ENCODE data around the gene TM2D3. TPM values are rescaled to one million over a fixed set of nuclear protein-coding genes. Genes with fewer than 3 reads are reported as not detected.

The TM2D3 gene
- total and polyA plus RNA-seq, 10 of the 15 experiments (the other 5 are each of a cell fraction or from before 2014, with no cell fraction given), result 28.3 to 84.5 (median 45.0) TPM

DNA sequence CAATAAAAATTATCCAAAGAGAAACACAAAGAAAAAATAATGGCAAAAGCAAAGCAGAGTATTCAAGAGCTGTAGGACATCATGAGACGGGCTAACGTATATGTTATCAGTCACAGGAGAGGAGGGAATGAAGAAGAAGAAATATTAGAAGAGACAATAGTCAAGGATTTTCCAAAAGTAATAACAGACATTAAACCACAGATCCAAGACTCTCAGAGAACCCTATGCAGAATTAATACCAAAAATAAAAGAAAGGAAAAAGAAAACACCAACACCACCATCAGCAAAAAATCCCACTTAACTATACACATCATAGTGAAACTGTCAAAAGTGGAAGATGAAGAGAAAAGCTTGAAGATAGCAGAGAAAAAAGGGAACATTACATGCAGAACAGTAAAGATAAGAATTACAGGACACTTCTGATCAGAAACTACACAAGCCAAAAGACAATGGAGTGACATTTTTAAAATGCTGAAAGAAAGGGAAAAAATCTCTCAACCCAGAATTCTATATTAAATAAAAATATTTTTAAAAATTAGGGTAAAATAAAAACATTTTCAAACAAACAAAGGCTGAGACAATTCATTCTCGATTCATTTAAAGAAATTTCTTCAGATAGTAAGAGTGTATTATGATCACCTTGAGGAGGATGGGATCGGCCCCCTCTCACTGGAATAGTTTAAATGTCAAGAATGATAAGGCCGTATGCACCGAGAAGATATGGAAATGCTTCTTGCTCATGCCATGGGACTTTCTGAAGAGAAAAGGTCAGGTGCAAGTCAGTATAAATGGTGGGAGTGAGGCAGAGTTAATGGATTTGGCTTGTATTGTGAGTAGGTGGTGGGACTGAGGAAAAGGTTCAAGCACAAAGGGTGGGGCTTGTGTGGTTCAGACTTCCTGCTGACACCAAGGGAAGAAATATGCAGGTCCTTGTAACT, 28.5 kb downstream of the TM2D3 start:
- H3K9me3 ChIP-seq (replicated peaks; ENCODE audit: control insufficient read depth, insufficient read depth, low read length), result peaks cover 12% of the 10 kb centered on the region
- intact Hi-C loops (cut with micrococcal nuclease; ENCODE audit: unreplicated experiment), result no loop called here
- H4K20me1 ChIP-seq (ENCODE audit: control insufficient read depth, insufficient read depth), result no peaks in the 10 kb centered on the region
- H3K27ac ChIP-seq (ENCODE audit: control insufficient read depth, insufficient read depth), result no peak overlapping the region
- ChIA-PET RAD21 (ENCODE audit: unreplicated experiment) (no interaction called here), CTCF (interaction anchor here (1.0 to 1.1 kb wide), 2 partner anchors 17 kb away, joined by 3 to 4 read pairs; no protein-coding TSS in a partner anchor), SMC1A (ENCODE audit: uncharacterized antibody, unreplicated experiment) (interaction anchor here (1.1 kb wide), 1 partner anchor 17 kb away, joined by 3 read pairs; no protein-coding TSS in a partner anchor), POLR2A (no interaction called here)
- H3K4me2 ChIP-seq (ENCODE audit: control insufficient read depth, insufficient read depth), result no peak overlapping the region
- no peaks in the 10 kb centered on the region for H3K79me2 ChIP-seq (ENCODE audit: control insufficient read depth, insufficient read depth, low read length)
- no peak overlapping the region for H3K9ac ChIP-seq (ENCODE audit: control insufficient read depth, insufficient read depth, low read length)
- peaks cover 0 to 2% of the 10 kb centered on the region in 2 experiments; a peak in 1 of 4 replicates for H3K36me3 ChIP-seq (ENCODE audit: control insufficient read depth in 2 of 2, insufficient read depth in 2 of 2, low read length in 1 of 2)
- TF ChIP-seq, protein P1, sequence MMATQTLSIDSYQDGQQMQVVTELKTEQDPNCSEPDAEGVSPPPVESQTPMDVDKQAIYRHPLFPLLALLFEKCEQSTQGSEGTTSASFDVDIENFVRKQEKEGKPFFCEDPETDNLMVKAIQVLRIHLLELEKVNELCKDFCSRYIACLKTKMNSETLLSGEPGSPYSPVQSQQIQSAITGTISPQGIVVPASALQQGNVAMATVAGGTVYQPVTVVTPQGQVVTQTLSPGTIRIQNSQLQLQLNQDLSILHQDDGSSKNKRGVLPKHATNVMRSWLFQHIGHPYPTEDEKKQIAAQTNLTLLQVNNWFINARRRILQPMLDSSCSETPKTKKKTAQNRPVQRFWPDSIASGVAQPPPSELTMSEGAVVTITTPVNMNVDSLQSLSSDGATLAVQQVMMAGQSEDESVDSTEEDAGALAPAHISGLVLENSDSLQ (IDR thresholded peaks at IDR 0.05), result no peak
- TF ChIP-seq CBX5 (IDR thresholded peaks at IDR 0.05; ENCODE audit: low read depth) (0 out of 2 replicates have a peak, but pooled peaks have one; percentile 36), SMARCA5 (IDR thresholded peaks at IDR 0.05) (no peak), JUNB (IDR thresholded peaks at IDR 0.05) (no peak)
- TF ChIP-seq, protein P2, sequence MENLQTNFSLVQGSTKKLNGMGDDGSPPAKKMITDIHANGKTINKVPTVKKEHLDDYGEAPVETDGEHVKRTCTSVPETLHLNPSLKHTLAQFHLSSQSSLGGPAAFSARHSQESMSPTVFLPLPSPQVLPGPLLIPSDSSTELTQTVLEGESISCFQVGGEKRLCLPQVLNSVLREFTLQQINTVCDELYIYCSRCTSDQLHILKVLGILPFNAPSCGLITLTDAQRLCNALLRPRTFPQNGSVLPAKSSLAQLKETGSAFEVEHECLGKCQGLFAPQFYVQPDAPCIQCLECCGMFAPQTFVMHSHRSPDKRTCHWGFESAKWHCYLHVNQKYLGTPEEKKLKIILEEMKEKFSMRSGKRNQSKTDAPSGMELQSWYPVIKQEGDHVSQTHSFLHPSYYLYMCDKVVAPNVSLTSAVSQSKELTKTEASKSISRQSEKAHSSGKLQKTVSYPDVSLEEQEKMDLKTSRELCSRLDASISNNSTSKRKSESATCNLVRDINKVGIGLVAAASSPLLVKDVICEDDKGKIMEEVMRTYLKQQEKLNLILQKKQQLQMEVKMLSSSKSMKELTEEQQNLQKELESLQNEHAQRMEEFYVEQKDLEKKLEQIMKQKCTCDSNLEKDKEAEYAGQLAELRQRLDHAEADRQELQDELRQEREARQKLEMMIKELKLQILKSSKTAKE (IDR thresholded peaks at IDR 0.05; ENCODE audit: low read depth, poor library complexity, severe bottlenecking), result no peak
- BruUV-seq (replicated peaks), result no TSS peak
- H3K4me1 ChIP-seq (ENCODE audit: control insufficient read depth, insufficient read depth, low read length), result peaks cover 15% of the 10 kb centered on the region
- in situ Hi-C loops (cut with MboI), result no loop called here
- ATAC-seq (no peak), FAIRE-seq (no peak), DNase-seq (ENCODE audit: low read depth, low spot score) (no peak)
- no peaks in the 10 kb centered on the region for H3K27me3 ChIP-seq (replicated peaks in 1 of 2; ENCODE audit: control insufficient read depth in 2 of 2, insufficient read depth in 2 of 2, low read length in 1 of 2)
- H3K4me3 ChIP-seq, result no peak overlapping the region
- WGBS (ENCODE audit: insufficient coverage, insufficient replicate concordance, low lambda C conversion rate, missing lambda C conversion rate), result 97% methylated on average over 6 of the region's 6 CpGs
- no peak overlapping the region for H2AFZ ChIP-seq (ENCODE audit: control insufficient read depth, low read depth, low read length)
